GM23338 (cell line): ENCODE data around the gene ATP2A3. TPM values are rescaled to one million over a fixed set of nuclear protein-coding genes. Genes with fewer than 3 reads are reported as not detected.

Source experiments
- ATAC-seq: fragments of 200-7000 bp; cut with Tn5 transposase; 3 replicates; pipeline ENCODE4 v1.9.1; 2020
- DNase-seq: peaks from one replicate; pipeline ENCODE4 v3.0.0-alpha.2; 2015; ENCODE audit warnings: low spot score
- H2AFZ ChIP-seq: fragments of 200-600 bp; sonication (generic); 2 replicates; pipeline ENCODE4 v1.8.0; 2016; ENCODE audit warnings: antibody characterized with exemption, mild to moderate bottlenecking, moderate library complexity
- H3F3A ChIP-seq: fragments of 200-600 bp; sonication (generic); replicated peaks from 2 replicates; pipeline ENCODE4 v1.8.0; 2017; ENCODE audit warnings: antibody characterized with exemption, mixed run types, low read depth
- H3K27ac ChIP-seq: fragments of 200-600 bp; sonication (generic); 2 replicates; pipeline ENCODE4 v1.6.1; 2016; ENCODE audit warnings: low read depth
- H3K27me3 ChIP-seq: fragments of 200-600 bp; sonication (generic); 2 replicates; pipeline ENCODE4 v1.8.0; 2016; ENCODE audit warnings: mild to moderate bottlenecking, mixed run types, moderate library complexity; ENCODE audit not compliant: insufficient read depth
- H3K36me3 ChIP-seq: fragments of 200-600 bp; sonication (generic); 2 replicates; pipeline ENCODE4 v1.8.0; 2016; ENCODE audit warnings: mild to moderate bottlenecking; ENCODE audit not compliant: insufficient read depth
- H3K4me1 ChIP-seq: fragments of 200-600 bp; sonication (generic); 2 replicates; pipeline ENCODE4 v1.8.0; 2016; ENCODE audit warnings: mild to moderate bottlenecking, moderate library complexity; ENCODE audit not compliant: insufficient read depth
- H3K4me2 ChIP-seq: fragments of 200-600 bp; sonication (generic); 2 replicates; pipeline ENCODE4 v1.7.1; 2017; ENCODE audit warnings: mixed run types
- H3K4me3 ChIP-seq: fragments of 200-600 bp; sonication (generic); 2 replicates; pipeline ENCODE4 v1.6.1; 2016; ENCODE audit warnings: mixed run types
- H3K79me2 ChIP-seq: fragments of 200-600 bp; sonication (generic); replicated peaks from 2 replicates; pipeline ENCODE4 v1.8.0; 2017; ENCODE audit warnings: mild to moderate bottlenecking; ENCODE audit not compliant: insufficient read depth
- H3K9me2 ChIP-seq: fragments of 200-600 bp; sonication (generic); 2 replicates; pipeline ENCODE4 v1.8.0; 2017; ENCODE audit not compliant: insufficient read depth
- H4K20me1 ChIP-seq: fragments of 200-600 bp; sonication (generic); replicated peaks from 2 replicates; pipeline ENCODE4 v1.8.0; 2017; ENCODE audit warnings: mild to moderate bottlenecking; ENCODE audit not compliant: insufficient read depth
- H3K27ac Mint-ChIP-seq: 2 replicates; pipeline ENCODE4 v1.8.0; 2020; ENCODE audit warnings: inconsistent platforms, mild to moderate bottlenecking, moderate library complexity, mixed read lengths
- H3K27me3 Mint-ChIP-seq: 3 replicates; pipeline ENCODE4 v1.8.0; 2022; ENCODE audit warnings: low read depth, mild to moderate bottlenecking, moderate library complexity, mixed read lengths, inconsistent platforms; ENCODE audit not compliant: insufficient read depth, poor library complexity
- H3K36me3 Mint-ChIP-seq: 3 replicates; pipeline ENCODE4 v1.8.0; 2021; ENCODE audit warnings: low read depth, mild to moderate bottlenecking, inconsistent platforms, moderate library complexity, mixed read lengths
- H3K4me1 Mint-ChIP-seq: 3 replicates; pipeline ENCODE4 v1.8.0; 2020; ENCODE audit warnings: mild to moderate bottlenecking, inconsistent platforms, mixed read lengths
- H3K4me3 Mint-ChIP-seq: 3 replicates; pipeline ENCODE4 v1.8.0; 2021; ENCODE audit warnings: moderate library complexity, mild to moderate bottlenecking, inconsistent platforms, mixed read lengths
- H3K9me3 Mint-ChIP-seq: 3 replicates; pipeline ENCODE4 v1.8.0; 2020; ENCODE audit warnings: moderate library complexity, mild to moderate bottlenecking, inconsistent platforms, mixed read lengths
- CREB1 ChIP-seq: fragments of 250-450 bp; sonication (Bioruptor Pico); IDR thresholded peaks from 2 replicates; pipeline ENCODE4 v1.5.0; 2020; ENCODE audit warnings: low read depth, mild to moderate bottlenecking, moderate library complexity
- ETS1 ChIP-seq: IDR thresholded peaks from 2 replicates; pipeline ENCODE4 v1.6.1; 2016; ENCODE audit warnings: antibody characterized with exemption
- EZH2phosphoT487 ChIP-seq: fragments of 200-600 bp; sonication (generic); IDR thresholded peaks from one replicate; pipeline ENCODE4 v1.8.1; 2018; ENCODE audit warnings: antibody characterized with exemption; ENCODE audit not compliant: unreplicated experiment
- NANOG ChIP-seq: IDR thresholded peaks from 2 replicates; pipeline ENCODE4 v1.6.1; 2016; ENCODE audit warnings: antibody characterized with exemption, borderline replicate concordance
- STAT1 ChIP-seq: IDR thresholded peaks from one replicate; pipeline ENCODE4 v1.6.1; 2016; ENCODE audit warnings: antibody characterized with exemption; ENCODE audit not compliant: unreplicated experiment
- ZNF114 ChIP-seq: fragments of 250-450 bp; sonication (Bioruptor Pico); IDR thresholded peaks from 2 replicates; pipeline ENCODE4 v1.5.0; 2020; ENCODE audit warnings: mild to moderate bottlenecking, moderate library complexity
- polyA plus RNA-seq: library from polyadenylated mRNA; unstranded; fragments of >200 nt; fragmentation: Nextera tagmentation; extraction: Ambion mirVana; gene quantifications from 2 replicates; pipeline ENCODE4 v1.2.1, GENCODE V29; 2016
- total RNA-seq: library from RNA; depleted of rRNA; stranded (reverse); fragments of >200 nt; shearing (Covaris generic); gene quantifications from 2 replicates; pipeline ENCODE4 v1.2.3, GENCODE V29; 2014
- TF ChIP-seq, protein P1 (sequence below): IDR thresholded peaks from one replicate; pipeline ENCODE4 v1.6.1; 2018; ENCODE audit warnings: antibody characterized with exemption; ENCODE audit not compliant: unreplicated experiment

Gene ATP2A3
- total and polyA plus RNA-seq, 2 experiments from 2014 or later: 9.6 to 35.2 TPM

- TF ChIP-seq ZNF114: no peak
- TF ChIP-seq EZH2phosphoT487: no peak
- TF ChIP-seq ETS1: no peak
- TF ChIP-seq, protein P1, sequence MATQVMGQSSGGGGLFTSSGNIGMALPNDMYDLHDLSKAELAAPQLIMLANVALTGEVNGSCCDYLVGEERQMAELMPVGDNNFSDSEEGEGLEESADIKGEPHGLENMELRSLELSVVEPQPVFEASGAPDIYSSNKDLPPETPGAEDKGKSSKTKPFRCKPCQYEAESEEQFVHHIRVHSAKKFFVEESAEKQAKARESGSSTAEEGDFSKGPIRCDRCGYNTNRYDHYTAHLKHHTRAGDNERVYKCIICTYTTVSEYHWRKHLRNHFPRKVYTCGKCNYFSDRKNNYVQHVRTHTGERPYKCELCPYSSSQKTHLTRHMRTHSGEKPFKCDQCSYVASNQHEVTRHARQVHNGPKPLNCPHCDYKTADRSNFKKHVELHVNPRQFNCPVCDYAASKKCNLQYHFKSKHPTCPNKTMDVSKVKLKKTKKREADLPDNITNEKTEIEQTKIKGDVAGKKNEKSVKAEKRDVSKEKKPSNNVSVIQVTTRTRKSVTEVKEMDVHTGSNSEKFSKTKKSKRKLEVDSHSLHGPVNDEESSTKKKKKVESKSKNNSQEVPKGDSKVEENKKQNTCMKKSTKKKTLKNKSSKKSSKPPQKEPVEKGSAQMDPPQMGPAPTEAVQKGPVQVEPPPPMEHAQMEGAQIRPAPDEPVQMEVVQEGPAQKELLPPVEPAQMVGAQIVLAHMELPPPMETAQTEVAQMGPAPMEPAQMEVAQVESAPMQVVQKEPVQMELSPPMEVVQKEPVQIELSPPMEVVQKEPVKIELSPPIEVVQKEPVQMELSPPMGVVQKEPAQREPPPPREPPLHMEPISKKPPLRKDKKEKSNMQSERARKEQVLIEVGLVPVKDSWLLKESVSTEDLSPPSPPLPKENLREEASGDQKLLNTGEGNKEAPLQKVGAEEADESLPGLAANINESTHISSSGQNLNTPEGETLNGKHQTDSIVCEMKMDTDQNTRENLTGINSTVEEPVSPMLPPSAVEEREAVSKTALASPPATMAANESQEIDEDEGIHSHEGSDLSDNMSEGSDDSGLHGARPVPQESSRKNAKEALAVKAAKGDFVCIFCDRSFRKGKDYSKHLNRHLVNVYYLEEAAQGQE: no peak
- TF ChIP-seq CREB1 (CRISPR knock-in tag): no peak
- peaks cover 21% of the 10 kb centered on the region for H3K4me1 Mint-ChIP-seq
- H3K9me3 Mint-ChIP-seq: peaks cover 6% of the 10 kb centered on the region
- H3K4me1 ChIP-seq: peaks cover 6% of the 10 kb centered on the region
- H3K79me2 ChIP-seq: no peaks in the 10 kb centered on the region
- peaks cover 29% of the 10 kb centered on the region for H3K27me3 Mint-ChIP-seq
- H3K4me3 ChIP-seq: no peak overlapping the region
- peaks cover 6% of the 10 kb centered on the region for H3K36me3 Mint-ChIP-seq
- H3K4me3 Mint-ChIP-seq: no peak overlapping the region
- H3K27me3 ChIP-seq: no peaks in the 10 kb centered on the region
- H3K36me3 ChIP-seq: no peaks in the 10 kb centered on the region
- no peaks in the 10 kb centered on the region for H4K20me1 ChIP-seq
- no peak for DNase-seq
- H2AFZ ChIP-seq: no peak overlapping the region
- H3K27ac Mint-ChIP-seq: no peak overlapping the region
- no peak overlapping the region for H3K4me2 ChIP-seq
- H3F3A ChIP-seq: peaks cover 4% of the 10 kb centered on the region; the same call in 1 of the 2 replicates
- no peak for ATAC-seq
- no peaks in the 10 kb centered on the region for H3K9me2 ChIP-seq
- H3K27ac ChIP-seq: no peak overlapping the region
Observed at GRCh38 chr17:3969963-3970362, 5.7 kb upstream of the ATP2A3 start.

DNA sequence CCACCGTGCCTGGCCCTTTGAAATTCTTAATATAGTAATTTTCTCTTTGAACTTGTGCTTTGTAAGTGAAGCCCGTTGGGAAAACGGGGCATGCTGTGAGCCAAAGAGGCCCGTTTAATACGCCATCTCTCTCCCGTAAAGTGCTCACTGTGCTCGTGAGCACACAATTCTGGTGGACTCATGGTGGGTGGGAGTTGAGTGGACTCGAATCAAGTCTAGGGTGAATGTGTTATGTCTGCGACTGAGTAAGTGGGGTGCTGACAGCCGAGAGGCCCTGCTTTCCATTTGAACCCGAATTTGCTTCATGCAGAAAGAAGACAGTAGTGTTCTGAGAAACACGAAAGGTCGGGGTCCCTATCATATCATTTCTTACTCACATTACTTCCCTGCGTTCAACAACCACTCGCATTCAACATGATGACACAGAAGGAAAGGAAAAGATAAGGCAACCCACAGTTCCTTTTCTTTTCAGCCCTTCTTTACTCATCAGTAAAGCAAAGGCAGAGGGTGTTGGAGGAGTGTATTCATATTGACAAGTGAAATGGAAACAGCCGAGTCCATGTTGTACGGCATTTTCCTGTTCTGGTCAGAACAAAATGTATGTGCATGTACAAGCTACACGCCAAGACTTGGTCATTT, 4.8 kb upstream of the ATP2A3 start:
- no peak overlapping the region for H3K27ac Mint-ChIP-seq

More for the DNA sequence above, 4.8 kb upstream of the ATP2A3 start:
- ATAC-seq (no peak), DNase-seq (no peak)
- Histone ChIP-seq H3K9me2 (no peaks in the 10 kb centered on the region), H3F3A (peaks cover 4% of the 10 kb centered on the region; the same call in 1 of the 2 replicates), H4K20me1 (no peaks in the 10 kb centered on the region), H3K27ac (no peak overlapping the region), H3K4me1 (peaks cover 6% of the 10 kb centered on the region), H3K4me2 (no peak overlapping the region), H3K27me3 (no peaks in the 10 kb centered on the region), H3K79me2 (no peaks in the 10 kb centered on the region), H3K36me3 (no peaks in the 10 kb centered on the region), H3K4me3 (no peak overlapping the region), H2AFZ (no peak overlapping the region)
- Mint-ChIP-seq H3K4me1 (peaks cover 21% of the 10 kb centered on the region), H3K27me3 (peaks cover 26% of the 10 kb centered on the region), H3K4me3 (no peak overlapping the region), H3K36me3 (no peaks in the 10 kb centered on the region; the same call in 2 of the 3 replicates), H3K9me3 (no peaks in the 10 kb centered on the region)
- TF ChIP-seq, protein P1: no peak
- TF ChIP-seq STAT1 (no peak), CREB1 (CRISPR knock-in tag) (no peak), NANOG (no peak), ETS1 (no peak)
